ENCODE data around the gene NHEJ1.

NHEJ1 gene

GRCh38 chr2:219031005-219031738 is 129.4 kb downstream of the NHEJ1 start:
- no peak for DNase-seq

GRCh38 chr2:219030177-219030940 is 130.3 kb downstream of the NHEJ1 start:
- no peak for DNase-seq

- DNase-seq: peak; percentile 15 to 90 (median 63)
These were observed 130.8 kb downstream of the NHEJ1 start for GRCh38 chr2:219029829-219030165.

GRCh38 chr2:219028996-219029828 is 131.4 kb downstream of the NHEJ1 start:
- DNase-seq: no peak

GRCh38 chr2:219028141-219028540 is 132.5 kb downstream of the NHEJ1 start:
- no peak for DNase-seq

GRCh38 chr2:219027511-219028055 is 133.0 kb downstream of the NHEJ1 start:
- DNase-seq: no peak

- DNase-seq: no peak
These were observed 133.7 kb downstream of the NHEJ1 start for GRCh38 chr2:219026946-219027345.

- DNase-seq: peak in 49 of 56 donors; percentile 23 to 90 (median 66)
These were observed 134.7 kb downstream of the NHEJ1 start for GRCh38 chr2:219025637-219026585.

Data from amygdala (tissue), 56 donors.